ENCODE data around the gene FA2H. TPM values are rescaled to one million over a fixed set of nuclear protein-coding genes. Genes with fewer than 3 reads are reported as not detected.
A peak's percentile ranks its signal among the peaks of the same experiment; 100 is the strongest.

Gene FA2H
- total RNA-seq, 1 donor from 2014 or later = 3.3 TPM

DNA sequence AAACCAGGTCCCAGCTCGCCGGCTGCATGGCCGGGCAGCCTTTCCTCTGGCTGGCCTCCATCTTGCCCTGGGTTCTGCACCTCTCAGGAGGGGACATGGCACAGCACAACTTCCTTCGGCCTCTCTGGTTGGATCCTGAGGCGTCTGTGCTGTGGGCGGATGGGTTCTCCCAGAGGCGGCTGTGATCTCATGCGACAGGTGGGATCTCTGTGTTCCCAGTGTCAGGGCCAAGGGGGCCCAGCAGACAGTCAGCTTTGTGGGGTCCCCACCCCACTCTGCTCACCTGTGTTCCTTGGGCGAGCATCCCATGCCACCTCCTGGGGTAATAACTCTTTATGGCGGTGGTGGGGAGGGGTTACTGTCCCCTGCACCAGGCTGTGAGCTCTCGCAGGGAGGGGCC is 35.8 kb downstream of the FA2H start:
- no peaks in the 10 kb centered on the region for H3K36me3 Mint-ChIP-seq (ENCODE audit: insufficient read depth)
- peak overlapping the region; percentile 10 for H3K27ac Mint-ChIP-seq
- no peak for DNase-seq (ENCODE audit: low spot score, unreplicated experiment)
- TF ChIP-seq CTCF (IDR thresholded peaks at IDR 0.05; ENCODE audit: unreplicated experiment) = no peak
- no peak overlapping the region for H3K4me3 Mint-ChIP-seq (ENCODE audit: low read depth)
- H3K27me3 Mint-ChIP-seq = peaks cover 19% of the 10 kb centered on the region
- no peaks in the 10 kb centered on the region for H3K9me3 Mint-ChIP-seq (ENCODE audit: low read depth)
- peaks cover 4% of the 10 kb centered on the region for H3K4me1 Mint-ChIP-seq (ENCODE audit: low read depth)

- peaks cover 19% of the 10 kb centered on the region for H3K27me3 Mint-ChIP-seq
- no peak for TF ChIP-seq CTCF (IDR thresholded peaks at IDR 0.05; ENCODE audit: unreplicated experiment)
- H3K9me3 Mint-ChIP-seq (ENCODE audit: low read depth) = no peaks in the 10 kb centered on the region
- H3K36me3 Mint-ChIP-seq (ENCODE audit: insufficient read depth) = no peaks in the 10 kb centered on the region
- DNase-seq (ENCODE audit: low spot score, unreplicated experiment) = no peak
- no peak overlapping the region for H3K27ac Mint-ChIP-seq
- H3K4me1 Mint-ChIP-seq (ENCODE audit: low read depth) = peaks cover 3% of the 10 kb centered on the region
- H3K4me3 Mint-ChIP-seq (ENCODE audit: low read depth) = no peak overlapping the region
These were observed 36.5 kb downstream of the FA2H start for GRCh38 chr16:74738113-74738541.

DNA sequence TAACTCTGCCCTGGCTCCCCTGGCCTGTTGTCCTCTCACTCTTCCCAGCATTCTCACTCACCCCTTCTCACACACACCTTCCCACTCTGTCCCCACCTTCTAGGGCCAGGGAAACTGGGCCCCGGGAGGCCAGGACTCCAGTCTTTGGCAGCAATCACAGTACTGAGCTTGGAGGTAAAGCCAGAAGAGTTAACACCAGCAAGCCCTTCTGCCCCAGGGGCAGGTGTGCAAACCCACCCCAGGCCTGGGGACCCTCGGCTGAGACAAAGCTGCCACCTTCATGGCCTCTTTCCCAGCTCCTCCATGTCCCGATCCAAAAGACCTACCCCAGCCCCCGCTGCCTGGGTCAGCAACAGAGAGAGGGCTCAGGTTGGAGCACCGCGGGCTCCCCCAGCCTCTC is 37.1 kb downstream of the FA2H start:
- H3K27me3 Mint-ChIP-seq = peaks cover 19% of the 10 kb centered on the region
- H3K4me3 Mint-ChIP-seq (ENCODE audit: low read depth) = no peak overlapping the region
- H3K27ac Mint-ChIP-seq = no peak overlapping the region
- H3K4me1 Mint-ChIP-seq (ENCODE audit: low read depth) = peaks cover 3% of the 10 kb centered on the region
- H3K9me3 Mint-ChIP-seq (ENCODE audit: low read depth) = no peaks in the 10 kb centered on the region
- no peaks in the 10 kb centered on the region for H3K36me3 Mint-ChIP-seq (ENCODE audit: insufficient read depth)
- DNase-seq (ENCODE audit: low spot score, unreplicated experiment) = no peak
- no peak for TF ChIP-seq CTCF (IDR thresholded peaks at IDR 0.05; ENCODE audit: unreplicated experiment)

- Mint-ChIP-seq H3K27ac (no peak overlapping the region), H3K4me1 (ENCODE audit: low read depth) (peaks cover 5% of the 10 kb centered on the region), H3K36me3 (ENCODE audit: insufficient read depth) (no peaks in the 10 kb centered on the region), H3K27me3 (peaks cover 19% of the 10 kb centered on the region), H3K4me3 (ENCODE audit: low read depth) (no peak overlapping the region), H3K9me3 (ENCODE audit: low read depth) (peaks cover 1% of the 10 kb centered on the region)
- no peak for TF ChIP-seq CTCF (IDR thresholded peaks at IDR 0.05; ENCODE audit: unreplicated experiment)
- DNase-seq (ENCODE audit: low spot score, unreplicated experiment) = no peak
These were observed 38.0 kb downstream of the FA2H start for GRCh38 chr16:74736531-74737157.

DNA sequence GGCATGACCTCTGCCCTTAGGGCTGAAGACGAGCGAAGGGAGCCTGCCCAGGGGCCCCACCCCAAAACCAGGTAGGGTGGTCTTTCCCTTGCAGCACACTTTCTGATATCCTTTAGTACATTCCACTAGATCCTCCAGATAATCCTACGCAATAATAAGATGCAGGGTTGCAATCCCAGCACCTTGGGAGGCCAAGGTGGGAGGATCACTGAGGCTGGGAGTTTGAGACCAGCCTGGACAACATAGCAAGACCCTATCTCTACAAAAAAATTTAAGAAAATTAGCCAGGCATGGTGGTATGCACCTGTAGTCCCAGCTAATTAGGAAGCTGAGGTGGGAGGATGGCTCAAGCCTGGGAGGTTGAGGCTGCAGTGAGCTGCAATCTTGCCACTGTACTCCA is 39.1 kb downstream of the FA2H start:
- Mint-ChIP-seq H3K4me3 (ENCODE audit: low read depth) (no peak overlapping the region), H3K4me1 (ENCODE audit: low read depth) (peaks cover 11% of the 10 kb centered on the region), H3K27ac (no peak overlapping the region), H3K36me3 (ENCODE audit: insufficient read depth) (no peaks in the 10 kb centered on the region), H3K27me3 (peaks cover 19% of the 10 kb centered on the region), H3K9me3 (ENCODE audit: low read depth) (peaks cover 4% of the 10 kb centered on the region)
- no peak for DNase-seq (ENCODE audit: low spot score, unreplicated experiment)
- no peak for TF ChIP-seq CTCF (IDR thresholded peaks at IDR 0.05; ENCODE audit: unreplicated experiment)
